Activated CD8-positive, alpha-beta T cell treated with anti-CD3 and anti-CD28 coated beads for 36 hours (primary cell): ENCODE results near the gene MCM5. TPM values are rescaled to one million over a fixed set of nuclear protein-coding genes. Genes with fewer than 3 reads are reported as not detected.
A peak's percentile ranks its signal among the peaks of the same experiment; 100 is the strongest.
"Not testable (repeated sequence)": the region's sequence is repeated elsewhere in the genome, so short reads cannot be mapped to it uniquely, and the experiment has no call there.

Source experiments
- ATAC-seq: fragments of 200-7000 bp; cut with Tn5 transposase; one replicate; pipeline ENCODE4 v1.10.0; 2021; ENCODE audit warnings: mild to moderate bottlenecking, moderate library complexity
- CTCF ChIA-PET: fragments of 350-600 bp; sonication (Branson Sonifier 250); formaldehyde crosslinking; loops from one replicate; lab custom pipeline; 2021; ENCODE audit warnings: antibody characterized with exemption; lab: Charles Lee
- POLR2A ChIA-PET: fragments of 350-600 bp; sonication (Branson Sonifier 250); formaldehyde crosslinking; loops from one replicate; lab custom pipeline; 2021; ENCODE audit warnings: antibody characterized with exemption; lab: Charles Lee
- DNase-seq: peaks from one replicate; pipeline ENCODE4 v3.0.0-alpha.2; 2020
- H3K27ac Mint-ChIP-seq: one replicate; pipeline ENCODE4 v1.8.0; 2021; ENCODE audit warnings: mild to moderate bottlenecking, mixed read lengths
- H3K27me3 Mint-ChIP-seq: one replicate; pipeline ENCODE4 v1.8.0; 2021; ENCODE audit warnings: mixed read lengths
- H3K36me3 Mint-ChIP-seq: one replicate; pipeline ENCODE4 v1.8.0; 2021; ENCODE audit warnings: low read depth, mixed read lengths
- H3K4me1 Mint-ChIP-seq: one replicate; pipeline ENCODE4 v1.8.0; 2021; ENCODE audit warnings: low read depth, mixed read lengths
- H3K4me3 Mint-ChIP-seq: one replicate; pipeline ENCODE4 v1.8.0; 2021; ENCODE audit warnings: mild to moderate bottlenecking, moderate library complexity, mixed read lengths
- H3K9me3 Mint-ChIP-seq: one replicate; pipeline ENCODE4 v1.8.0; 2021; ENCODE audit warnings: mixed read lengths
- CTCF ChIP-seq: fragments of 200-600 bp; IDR thresholded peaks from one replicate; pipeline ENCODE4 v1.8.0; 2022; ENCODE audit warnings: antibody characterized with exemption, mild to moderate bottlenecking
- intact Hi-C: fragments of 100-400 bp; cut with micrococcal nuclease; formaldehyde crosslinking; loops from one replicate; pipeline ENCODE4 v1.10.0; 2022
- total RNA-seq, 2 experiments: library from RNA; stranded (reverse); gene quantifications; one replicate each; pipeline ENCODE4 v1.2.3, GENCODE V29; 2021

Gene MCM5
- total RNA-seq, 2 experiments from 2014 or later, result 318 to 319 TPM

DNA sequence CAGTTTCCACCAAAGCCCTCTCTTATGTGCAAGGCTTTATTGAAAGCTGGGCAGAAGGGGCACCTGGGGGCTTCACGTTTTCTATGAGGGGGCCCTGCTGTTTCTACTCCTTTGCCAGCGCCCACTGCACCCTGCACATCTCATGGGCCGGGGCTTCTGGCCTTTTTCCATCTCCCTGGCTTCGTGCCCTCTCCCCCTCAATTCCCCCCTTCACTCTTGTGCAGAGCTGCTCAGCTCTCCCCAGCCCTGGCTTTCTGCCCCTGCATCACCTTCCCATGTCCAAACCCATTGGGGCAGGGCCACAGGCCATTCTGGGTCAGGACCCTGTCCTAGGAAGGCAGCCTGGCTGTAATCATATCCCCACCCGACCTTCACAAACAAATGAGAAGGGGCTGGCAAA is 36.5 kb downstream of the MCM5 start:
- peaks cover 61% of the 10 kb centered on the region for H3K36me3 Mint-ChIP-seq
- no peak for ATAC-seq
- CTCF ChIA-PET, result interaction anchor here (0.8 kb wide), 1 partner anchor 184 kb away, joined by 4 read pairs; no protein-coding TSS in a partner anchor
- TF ChIP-seq CTCF, result no peak
- no peak for DNase-seq
- no peak overlapping the region for H3K4me3 Mint-ChIP-seq
- H3K27me3 Mint-ChIP-seq, result no peaks in the 10 kb centered on the region
- no peaks in the 10 kb centered on the region for H3K4me1 Mint-ChIP-seq
- intact Hi-C loops, result no loop called here
- H3K9me3 Mint-ChIP-seq, result peaks cover 7% of the 10 kb centered on the region
- POLR2A ChIA-PET, result no interaction called here
- H3K27ac Mint-ChIP-seq, result no peak overlapping the region

GRCh38 chr22:35437049-35437448 is 37.1 kb downstream of the MCM5 start:
- Mint-ChIP-seq H3K27me3 (no peaks in the 10 kb centered on the region), H3K9me3 (peaks cover 6% of the 10 kb centered on the region), H3K4me1 (no peaks in the 10 kb centered on the region), H3K27ac (no peak overlapping the region), H3K36me3 (peaks cover 57% of the 10 kb centered on the region), H3K4me3 (no peak overlapping the region)
- no peak for TF ChIP-seq CTCF
- DNase-seq (peak; percentile 45), ATAC-seq (peak; percentile 40)
- ChIA-PET POLR2A (no interaction called here), CTCF (interaction anchor here (0.8 kb wide), 1 partner anchor 183 kb away, joined by 4 read pairs; no protein-coding TSS in a partner anchor)
- intact Hi-C loops, result no loop called here

DNA sequence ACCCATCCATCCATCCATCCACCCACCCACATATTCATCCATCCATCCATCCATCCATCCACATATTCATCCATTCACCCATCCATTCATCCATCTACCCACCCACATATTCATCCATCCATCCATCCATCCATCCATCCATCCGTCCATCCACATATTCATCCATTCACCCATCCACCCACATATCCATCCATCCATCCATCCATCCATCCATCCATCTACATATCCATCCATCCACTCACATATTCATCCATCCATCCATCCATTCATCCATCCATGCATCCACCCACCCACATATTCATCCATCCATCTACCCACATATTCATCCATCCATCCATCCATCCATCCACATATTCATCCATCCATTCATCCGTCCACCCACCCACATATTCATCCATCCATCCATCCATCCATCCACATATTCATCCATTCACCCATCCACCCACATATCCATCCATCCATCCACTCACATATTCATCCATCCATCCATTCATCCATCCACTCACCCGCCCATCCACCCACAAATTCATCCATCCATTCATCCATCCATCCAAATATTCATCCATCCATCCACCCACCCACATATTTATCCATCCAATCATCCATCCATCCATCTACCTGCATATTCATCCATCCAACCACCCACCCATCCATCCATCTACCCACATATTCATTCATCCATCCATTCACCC is 38.9 kb downstream of the MCM5 start:
- H3K27me3 Mint-ChIP-seq, H3K4me3 Mint-ChIP-seq, H3K27ac Mint-ChIP-seq, ATAC-seq, DNase-seq, H3K4me1 Mint-ChIP-seq, H3K9me3 Mint-ChIP-seq, POLR2A ChIA-PET, intact Hi-C loops, CTCF ChIA-PET: not testable (repeated sequence)
- H3K36me3 Mint-ChIP-seq, result peaks cover 42% of the 10 kb centered on the region

- Mint-ChIP-seq H3K36me3 (peaks cover 37% of the 10 kb centered on the region), H3K27me3 (no peaks in the 10 kb centered on the region), H3K4me3 (no peak overlapping the region), H3K27ac (no peak overlapping the region), H3K4me1 (no peaks in the 10 kb centered on the region), H3K9me3 (no peaks in the 10 kb centered on the region)
- ChIA-PET POLR2A (no interaction called here), CTCF (no interaction called here)
- ATAC-seq, result no peak
- no peak for DNase-seq
- intact Hi-C loops, result no loop called here
- TF ChIP-seq CTCF, result no peak
These were observed 39.4 kb downstream of the MCM5 start for GRCh38 chr22:35439365-35439717.

DNA sequence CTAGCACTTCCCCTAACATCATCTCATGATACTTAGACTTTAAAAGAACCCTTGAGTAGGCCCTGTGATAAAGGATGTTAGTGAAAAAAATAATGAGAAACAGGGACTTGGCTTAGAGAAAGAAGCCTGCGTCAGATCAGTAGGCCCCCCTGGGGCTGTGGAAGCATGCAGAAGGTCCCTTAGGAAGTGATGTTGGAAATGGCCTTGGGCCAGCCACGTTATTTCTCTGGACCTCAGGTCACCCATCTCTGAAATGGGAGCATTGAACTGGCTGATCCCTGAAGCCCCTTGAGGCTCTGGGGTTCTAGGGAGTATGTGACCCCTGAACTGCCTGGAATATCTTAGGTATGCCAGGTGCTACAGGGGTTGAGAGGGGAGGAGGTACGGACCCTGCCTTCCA is 40.2 kb downstream of the MCM5 start:
- Mint-ChIP-seq H3K4me1 (no peaks in the 10 kb centered on the region), H3K27ac (no peak overlapping the region), H3K27me3 (no peaks in the 10 kb centered on the region), H3K36me3 (peaks cover 33% of the 10 kb centered on the region), H3K4me3 (no peak overlapping the region), H3K9me3 (no peaks in the 10 kb centered on the region)
- no peak for TF ChIP-seq CTCF
- no peak for DNase-seq
- CTCF ChIA-PET, result interaction anchor here (1.7 kb wide), 1 partner anchor 9 kb away, joined by 7 read pairs; no protein-coding TSS in a partner anchor
- intact Hi-C loops, result no loop called here
- POLR2A ChIA-PET, result no interaction called here
- no peak for ATAC-seq
